ENCODE data around the gene CACNA1B. TPM values are rescaled to one million over a fixed set of nuclear protein-coding genes. Genes with fewer than 3 reads are reported as not detected.
A peak's percentile ranks its signal among the peaks of the same experiment; 100 is the strongest.

The CACNA1B gene
- total RNA-seq, 5 donors from 2014 or later (not counting 1 experiment from before 2014, with no cell fraction given) = 0.03 to 0.09 (median 0.03) TPM; not detected in 2

- peaks cover 0 to 43% of the 10 kb centered on the region in 2 experiments for H3K27me3 ChIP-seq (replicated peaks in 1 of 2; ENCODE audit: control insufficient read depth in 2 of 2, extremely low read depth in 1 of 2, insufficient read depth in 2 of 2, low read length in 1 of 2)
- H3K4me3 ChIP-seq (ENCODE audit: control insufficient read depth in 1 of 2, extremely low read depth in 1 of 2, low read length in 1 of 2) = no peak overlapping the region
- no peak overlapping the region for H3K27ac ChIP-seq (ENCODE audit: low read length)
- CTCF ChIA-PET = no interaction called here
- no peak overlapping the region for H3K27ac Mint-ChIP-seq
- H3K4me3 Mint-ChIP-seq = peak overlapping the region in 1 of 3 donors; percentile 8
- no peaks in the 10 kb centered on the region for H3K36me3 Mint-ChIP-seq
- peaks cover 0 to 3% (median 0%) of the 10 kb centered on the region in 3 donors for H3K4me1 Mint-ChIP-seq
- no peaks in the 10 kb centered on the region for H3K9me3 ChIP-seq
- H3K27me3 Mint-ChIP-seq = peaks cover 38 to 45% of the 10 kb centered on the region in 2 donors
- POLR2A ChIA-PET = no interaction called here
- no peaks in the 10 kb centered on the region for H3K36me3 ChIP-seq (ENCODE audit: control insufficient read depth in 2 of 2, extremely low read depth in 1 of 2, insufficient read depth in 1 of 2, low read length in 1 of 2)
- no peaks in the 10 kb centered on the region for H3K9me3 Mint-ChIP-seq
- DNase-seq (no peak), ATAC-seq (replicated peaks in 1 of 4) (no peak)
- peaks cover 0 to 7% of the 10 kb centered on the region in 2 experiments for H3K4me1 ChIP-seq (ENCODE audit: control insufficient read depth in 1 of 2, extremely low read depth in 1 of 2, insufficient read depth in 2 of 2, low read length in 2 of 2)
- WGBS (ENCODE audit: insufficient coverage) = 92% methylated on average over 11 of the region's 11 CpGs
Measured at GRCh38 chr9:138024831-138025291, 147.3 kb downstream of the CACNA1B start.

DNA sequence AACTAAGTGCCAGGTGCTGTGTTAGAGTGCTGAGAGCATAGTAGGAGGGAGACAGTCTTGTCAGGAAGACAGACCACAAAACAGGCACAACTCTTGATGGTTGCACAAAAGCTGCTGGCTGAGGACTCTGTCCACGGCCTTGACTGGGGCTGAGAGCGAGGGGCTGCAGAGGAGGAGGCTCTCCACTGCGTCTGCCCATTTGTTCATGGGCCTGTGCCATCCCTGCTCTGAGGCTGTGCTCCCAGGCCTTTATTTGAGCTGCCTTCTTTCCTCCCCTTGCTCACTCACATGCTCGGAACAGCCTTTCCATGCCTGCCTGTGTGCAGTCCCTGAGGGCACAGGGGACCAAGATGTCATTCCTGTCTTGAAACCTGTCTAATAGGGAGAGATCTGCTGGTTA lies 147.8 kb downstream of the CACNA1B start:
- H3K27me3 Mint-ChIP-seq = peaks cover 40 to 45% of the 10 kb centered on the region in 2 donors
- POLR2A ChIA-PET = no interaction called here

DNA sequence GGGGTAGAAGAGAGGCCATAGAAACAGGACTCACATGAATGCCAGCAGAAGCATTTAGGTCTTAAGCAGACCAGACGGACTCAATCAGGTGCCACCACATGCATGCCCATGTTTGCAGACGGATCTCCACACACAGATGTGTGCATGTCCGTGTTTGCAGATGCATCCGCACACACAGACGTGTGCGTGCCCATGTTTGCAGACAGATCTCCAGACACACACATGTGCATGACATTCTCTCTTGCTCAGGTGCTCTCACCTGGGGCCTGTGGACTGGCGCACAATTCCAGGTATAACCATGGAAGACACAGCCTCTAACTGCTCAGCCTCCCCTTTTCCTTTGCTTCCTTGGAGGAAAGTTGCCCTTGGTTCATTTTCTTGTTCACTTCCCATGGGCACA lies 148.3 kb downstream of the CACNA1B start:
- 86% methylated on average over 7 of the region's 7 CpGs for WGBS (ENCODE audit: insufficient coverage)
- DNase-seq (peak in 1 of 35 experiments; percentile 7), ATAC-seq (replicated peaks in 1 of 4) (no peak)
- no peaks in the 10 kb centered on the region for H3K36me3 Mint-ChIP-seq
- no peaks in the 10 kb centered on the region for H3K9me3 Mint-ChIP-seq
- Histone ChIP-seq H3K9me3 (no peaks in the 10 kb centered on the region), H3K36me3 (ENCODE audit: control insufficient read depth in 2 of 2, extremely low read depth in 1 of 2, insufficient read depth in 1 of 2, low read length in 1 of 2) (no peaks in the 10 kb centered on the region), H3K4me3 (ENCODE audit: control insufficient read depth in 1 of 2, extremely low read depth in 1 of 2, low read length in 1 of 2) (no peak overlapping the region), H3K27ac (ENCODE audit: low read length) (no peak overlapping the region), H3K27me3 (replicated peaks in 1 of 2; ENCODE audit: control insufficient read depth in 2 of 2, extremely low read depth in 1 of 2, insufficient read depth in 2 of 2, low read length in 1 of 2) (peaks cover 0 to 41% of the 10 kb centered on the region in 2 experiments), H3K4me1 (ENCODE audit: control insufficient read depth in 1 of 2, extremely low read depth in 1 of 2, insufficient read depth in 2 of 2, low read length in 2 of 2) (peaks cover 0 to 7% of the 10 kb centered on the region in 2 experiments)
- ChIA-PET POLR2A (no interaction called here), CTCF (no interaction called here)
- H3K27ac Mint-ChIP-seq = no peak overlapping the region
- H3K4me1 Mint-ChIP-seq = peaks cover 0 to 3% (median 0%) of the 10 kb centered on the region in 3 donors
- H3K4me3 Mint-ChIP-seq = no peak overlapping the region
- peaks cover 43 to 48% of the 10 kb centered on the region in 2 donors for H3K27me3 Mint-ChIP-seq

More for the DNA sequence above, 147.8 kb downstream of the CACNA1B start:
- no peaks in the 10 kb centered on the region for H3K9me3 Mint-ChIP-seq
- no peak overlapping the region for H3K27ac ChIP-seq (ENCODE audit: low read length)
- no peak overlapping the region for H3K4me3 ChIP-seq (ENCODE audit: control insufficient read depth in 1 of 2, extremely low read depth in 1 of 2, low read length in 1 of 2)
- no peak overlapping the region for H3K27ac Mint-ChIP-seq
- peaks cover 0 to 7% of the 10 kb centered on the region in 2 experiments for H3K4me1 ChIP-seq (ENCODE audit: control insufficient read depth in 1 of 2, extremely low read depth in 1 of 2, insufficient read depth in 2 of 2, low read length in 2 of 2)
- peak in 1 of 35 experiments; percentile 2 for DNase-seq
- no peaks in the 10 kb centered on the region for H3K36me3 ChIP-seq (ENCODE audit: control insufficient read depth in 2 of 2, extremely low read depth in 1 of 2, insufficient read depth in 1 of 2, low read length in 1 of 2)
- H3K27me3 ChIP-seq (replicated peaks in 1 of 2; ENCODE audit: control insufficient read depth in 2 of 2, extremely low read depth in 1 of 2, insufficient read depth in 2 of 2, low read length in 1 of 2) = peaks cover 0 to 43% of the 10 kb centered on the region in 2 experiments
- no peaks in the 10 kb centered on the region for H3K36me3 Mint-ChIP-seq
- peak overlapping the region in 1 of 3 donors; percentile 8 for H3K4me3 Mint-ChIP-seq
- CTCF ChIA-PET = no interaction called here
- peaks cover 0 to 3% (median 0%) of the 10 kb centered on the region in 3 donors for H3K4me1 Mint-ChIP-seq
- H3K9me3 ChIP-seq = no peaks in the 10 kb centered on the region
- no peak for ATAC-seq (replicated peaks in 1 of 4)
- WGBS (ENCODE audit: insufficient coverage) = 80% methylated on average over 3 of the region's 4 CpGs

DNA sequence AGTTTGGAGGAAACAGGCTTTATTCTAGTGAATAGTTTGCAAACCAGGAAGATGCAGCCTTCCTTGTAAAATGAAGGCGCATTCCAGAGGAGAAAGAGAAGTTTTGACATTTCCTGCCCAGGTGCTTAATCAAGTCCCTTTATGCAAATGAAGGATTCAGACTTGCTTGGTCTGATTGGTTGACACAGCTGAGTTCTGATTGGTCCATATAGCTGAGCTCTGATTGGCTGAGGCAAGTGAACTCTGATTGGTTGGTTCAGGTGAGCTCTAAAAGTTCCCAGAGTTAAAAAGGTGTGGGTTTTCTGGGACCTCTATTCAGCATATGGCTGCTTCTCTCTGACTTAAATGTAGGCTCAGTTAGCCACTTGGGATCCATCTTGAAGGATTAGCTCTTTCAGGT lies 151.0 kb downstream of the CACNA1B start:
- Histone ChIP-seq H3K27ac (ENCODE audit: low read length) (no peak overlapping the region), H3K27me3 (replicated peaks in 1 of 2; ENCODE audit: control insufficient read depth in 2 of 2, extremely low read depth in 1 of 2, insufficient read depth in 2 of 2, low read length in 1 of 2) (peaks cover 0 to 21% of the 10 kb centered on the region in 2 experiments), H3K36me3 (ENCODE audit: control insufficient read depth in 2 of 2, extremely low read depth in 1 of 2, insufficient read depth in 1 of 2, low read length in 1 of 2) (no peaks in the 10 kb centered on the region), H3K4me1 (ENCODE audit: control insufficient read depth in 1 of 2, extremely low read depth in 1 of 2, insufficient read depth in 2 of 2, low read length in 2 of 2) (no peaks in the 10 kb centered on the region), H3K4me3 (ENCODE audit: control insufficient read depth in 1 of 2, extremely low read depth in 1 of 2, low read length in 1 of 2) (no peak overlapping the region), H3K9me3 (no peaks in the 10 kb centered on the region)
- Mint-ChIP-seq H3K4me3 (no peak overlapping the region), H3K36me3 (no peaks in the 10 kb centered on the region), H3K4me1 (no peaks in the 10 kb centered on the region), H3K27me3 (peaks cover 58 to 66% of the 10 kb centered on the region in 2 donors), H3K9me3 (peaks cover 0 to 13% (median 8%) of the 10 kb centered on the region in 3 donors), H3K27ac (no peak overlapping the region)
- 80% methylated on average over 1 of the region's 1 CpG for WGBS (ENCODE audit: insufficient coverage)
- DNase-seq = no peak
- ChIA-PET POLR2A (no interaction called here), CTCF (no interaction called here)
- no peak for ATAC-seq (replicated peaks in 1 of 4)

DNA sequence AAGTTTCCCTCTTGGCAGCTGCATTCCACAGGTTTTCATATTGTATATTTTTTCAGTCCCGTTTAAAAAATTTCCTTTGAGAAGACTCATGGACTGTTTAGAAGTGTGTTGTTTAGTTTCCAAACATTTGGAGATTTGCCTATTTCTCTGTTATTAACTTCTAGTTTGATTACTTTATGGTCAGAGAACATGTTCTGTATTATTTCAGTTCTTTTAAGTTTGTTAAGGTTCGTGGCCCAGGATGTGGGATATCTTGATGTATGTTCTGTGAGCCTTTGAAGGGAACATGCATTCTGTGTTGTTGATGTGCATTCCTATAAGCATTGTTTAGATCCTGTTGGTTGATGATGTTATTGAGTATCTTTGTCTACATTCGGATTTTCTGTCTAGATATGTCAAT lies 153.6 kb downstream of the CACNA1B start:
- Mint-ChIP-seq H3K9me3 (peaks cover 0 to 15% (median 8%) of the 10 kb centered on the region in 3 donors), H3K36me3 (no peaks in the 10 kb centered on the region), H3K4me1 (no peaks in the 10 kb centered on the region), H3K27ac (no peak overlapping the region), H3K27me3 (peaks cover 51 to 60% of the 10 kb centered on the region in 2 donors), H3K4me3 (no peak overlapping the region)
- H3K36me3 ChIP-seq (ENCODE audit: control insufficient read depth in 2 of 2, extremely low read depth in 1 of 2, insufficient read depth in 1 of 2, low read length in 1 of 2) = no peaks in the 10 kb centered on the region
- ChIA-PET POLR2A (no interaction called here), CTCF (no interaction called here)
- H3K4me3 ChIP-seq (ENCODE audit: control insufficient read depth in 1 of 2, extremely low read depth in 1 of 2, low read length in 1 of 2) = no peak overlapping the region
- ATAC-seq (replicated peaks in 1 of 4) = no peak
- no peak for DNase-seq
- WGBS (ENCODE audit: insufficient coverage) = 71% methylated on average over 1 of the region's 3 CpGs
- no peaks in the 10 kb centered on the region for H3K9me3 ChIP-seq
- H3K27ac ChIP-seq (ENCODE audit: low read length) = no peak overlapping the region
- no peaks in the 10 kb centered on the region for H3K4me1 ChIP-seq (ENCODE audit: control insufficient read depth in 1 of 2, extremely low read depth in 1 of 2, insufficient read depth in 2 of 2, low read length in 2 of 2)
- H3K27me3 ChIP-seq (replicated peaks in 1 of 2; ENCODE audit: control insufficient read depth in 2 of 2, extremely low read depth in 1 of 2, insufficient read depth in 2 of 2, low read length in 1 of 2) = peaks cover 0 to 12% of the 10 kb centered on the region in 2 experiments

GRCh38 chr9:138033950-138034349 lies 156.4 kb downstream of the CACNA1B start:
- H3K9me3 ChIP-seq = no peaks in the 10 kb centered on the region
- DNase-seq = no peak
- no peaks in the 10 kb centered on the region for H3K36me3 Mint-ChIP-seq
- WGBS (ENCODE audit: insufficient coverage) = no CpG with 5 or more reads among the region's 4 CpGs
- no peaks in the 10 kb centered on the region for H3K4me1 Mint-ChIP-seq
- CTCF ChIA-PET = no interaction called here
- peaks cover 0 to 15% (median 8%) of the 10 kb centered on the region in 3 donors for H3K9me3 Mint-ChIP-seq
- no peak overlapping the region for H3K4me3 Mint-ChIP-seq
- peaks cover 0 to 22% of the 10 kb centered on the region in 2 experiments for H3K27me3 ChIP-seq (replicated peaks in 1 of 2; ENCODE audit: control insufficient read depth in 2 of 2, extremely low read depth in 1 of 2, insufficient read depth in 2 of 2, low read length in 1 of 2)
- H3K27ac ChIP-seq (ENCODE audit: low read length) = no peak overlapping the region
- no peak overlapping the region for H3K4me3 ChIP-seq (ENCODE audit: control insufficient read depth in 1 of 2, extremely low read depth in 1 of 2, low read length in 1 of 2)
- H3K27ac Mint-ChIP-seq = no peak overlapping the region
- H3K4me1 ChIP-seq (ENCODE audit: control insufficient read depth in 1 of 2, extremely low read depth in 1 of 2, insufficient read depth in 2 of 2, low read length in 2 of 2) = no peaks in the 10 kb centered on the region
- no peak for ATAC-seq (replicated peaks in 1 of 4)
- peaks cover 47 to 73% of the 10 kb centered on the region in 2 donors for H3K27me3 Mint-ChIP-seq
- POLR2A ChIA-PET = no interaction called here
- no peaks in the 10 kb centered on the region for H3K36me3 ChIP-seq (ENCODE audit: control insufficient read depth in 2 of 2, extremely low read depth in 1 of 2, insufficient read depth in 1 of 2, low read length in 1 of 2)

All from T-cell (primary cell).